Right atrium auricular region (tissue), 2 donors: ENCODE data around the gene ZHX3. TPM values are rescaled to one million over a fixed set of nuclear protein-coding genes. Genes with fewer than 3 reads are reported as not detected.

Experiments used
- DNase-seq: peaks from one replicate; pipeline ENCODE4 v3.0.0-alpha.2; 2019; ENCODE audit warnings: low spot score
- H3K27ac ChIP-seq, 2 donors: fragments of 200-600 bp; sonication (generic); 1 replicate in 1 of 2; 2 replicates in 1 of 2; pipeline ENCODE4 v1.5.1; 2016 to 2019
- H3K27me3 ChIP-seq, 2 donors: fragments of 200-600 bp; sonication (generic); one replicate each; pipeline versions ENCODE4 v1.5.1 to v1.6.0; 2017 to 2019
- H3K36me3 ChIP-seq: fragments of 200-600 bp; sonication (generic); one replicate; pipeline ENCODE4 v1.5.1; 2016
- H3K4me1 ChIP-seq, 2 donors: fragments of 200-600 bp; sonication (generic); one replicate each; pipeline versions ENCODE4 v1.5.1 to v1.6.0; 2017 to 2019
- H3K4me3 ChIP-seq, 2 donors: fragments of 200-600 bp; sonication (generic); 1 replicate in 1 of 2; 2 replicates in 1 of 2; pipeline ENCODE4 v1.5.1; 2017 to 2019; ENCODE audit warnings: mild to moderate bottlenecking in 1 of 2, moderate library complexity in 1 of 2
- H3K9me3 ChIP-seq, 2 donors: fragments of 200-600 bp; sonication (generic); one replicate each; pipeline ENCODE4 v1.5.1; 2019
- total RNA-seq, 2 donors: library from RNA; depleted of rRNA; stranded (reverse); fragments of >200 nt; gene quantifications; one replicate each; pipeline ENCODE4 v1.1.0, GENCODE V29; 2016
- TF ChIP-seq, protein P1 (sequence below), 2 donors: fragments of 200-600 bp; sonication (generic); IDR thresholded peaks; one replicate each; pipeline ENCODE4 v1.5.1; 2019; ENCODE audit warnings: antibody characterized with exemption in 2 of 2

Gene ZHX3
- total RNA-seq, 2 donors from 2014 or later: 23.8 to 25.7 TPM

DNA sequence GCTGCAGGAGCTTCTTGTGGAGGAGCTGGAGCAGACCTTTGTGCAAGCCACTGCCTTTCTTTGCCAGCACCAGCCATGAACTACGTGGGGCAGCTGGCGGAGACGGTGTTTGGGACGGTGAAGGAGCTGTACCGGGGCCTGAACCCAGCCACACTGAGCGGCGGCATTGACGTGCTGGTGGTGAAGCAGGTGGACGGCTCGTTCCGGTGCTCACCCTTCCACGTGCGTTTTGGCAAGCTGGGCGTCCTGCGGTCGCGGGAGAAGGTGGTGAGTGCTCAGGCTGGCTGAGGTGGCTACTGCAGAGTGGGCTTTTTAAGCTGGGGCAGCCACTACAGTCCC is 28.2 kb upstream of the ZHX3 start:
- Histone ChIP-seq H3K27ac (no peak overlapping the region), H3K9me3 (no peaks in the 10 kb centered on the region), H3K27me3 (no peaks in the 10 kb centered on the region), H3K4me3 (no peak overlapping the region), H3K4me1 (peaks cover 0 to 9% of the 10 kb centered on the region in 2 donors), H3K36me3 (peaks cover 22% of the 10 kb centered on the region)
- no peak for DNase-seq
- TF ChIP-seq, protein P1, sequence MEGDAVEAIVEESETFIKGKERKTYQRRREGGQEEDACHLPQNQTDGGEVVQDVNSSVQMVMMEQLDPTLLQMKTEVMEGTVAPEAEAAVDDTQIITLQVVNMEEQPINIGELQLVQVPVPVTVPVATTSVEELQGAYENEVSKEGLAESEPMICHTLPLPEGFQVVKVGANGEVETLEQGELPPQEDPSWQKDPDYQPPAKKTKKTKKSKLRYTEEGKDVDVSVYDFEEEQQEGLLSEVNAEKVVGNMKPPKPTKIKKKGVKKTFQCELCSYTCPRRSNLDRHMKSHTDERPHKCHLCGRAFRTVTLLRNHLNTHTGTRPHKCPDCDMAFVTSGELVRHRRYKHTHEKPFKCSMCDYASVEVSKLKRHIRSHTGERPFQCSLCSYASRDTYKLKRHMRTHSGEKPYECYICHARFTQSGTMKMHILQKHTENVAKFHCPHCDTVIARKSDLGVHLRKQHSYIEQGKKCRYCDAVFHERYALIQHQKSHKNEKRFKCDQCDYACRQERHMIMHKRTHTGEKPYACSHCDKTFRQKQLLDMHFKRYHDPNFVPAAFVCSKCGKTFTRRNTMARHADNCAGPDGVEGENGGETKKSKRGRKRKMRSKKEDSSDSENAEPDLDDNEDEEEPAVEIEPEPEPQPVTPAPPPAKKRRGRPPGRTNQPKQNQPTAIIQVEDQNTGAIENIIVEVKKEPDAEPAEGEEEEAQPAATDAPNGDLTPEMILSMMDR (IDR thresholded peaks at IDR 0.05): no peak

DNA sequence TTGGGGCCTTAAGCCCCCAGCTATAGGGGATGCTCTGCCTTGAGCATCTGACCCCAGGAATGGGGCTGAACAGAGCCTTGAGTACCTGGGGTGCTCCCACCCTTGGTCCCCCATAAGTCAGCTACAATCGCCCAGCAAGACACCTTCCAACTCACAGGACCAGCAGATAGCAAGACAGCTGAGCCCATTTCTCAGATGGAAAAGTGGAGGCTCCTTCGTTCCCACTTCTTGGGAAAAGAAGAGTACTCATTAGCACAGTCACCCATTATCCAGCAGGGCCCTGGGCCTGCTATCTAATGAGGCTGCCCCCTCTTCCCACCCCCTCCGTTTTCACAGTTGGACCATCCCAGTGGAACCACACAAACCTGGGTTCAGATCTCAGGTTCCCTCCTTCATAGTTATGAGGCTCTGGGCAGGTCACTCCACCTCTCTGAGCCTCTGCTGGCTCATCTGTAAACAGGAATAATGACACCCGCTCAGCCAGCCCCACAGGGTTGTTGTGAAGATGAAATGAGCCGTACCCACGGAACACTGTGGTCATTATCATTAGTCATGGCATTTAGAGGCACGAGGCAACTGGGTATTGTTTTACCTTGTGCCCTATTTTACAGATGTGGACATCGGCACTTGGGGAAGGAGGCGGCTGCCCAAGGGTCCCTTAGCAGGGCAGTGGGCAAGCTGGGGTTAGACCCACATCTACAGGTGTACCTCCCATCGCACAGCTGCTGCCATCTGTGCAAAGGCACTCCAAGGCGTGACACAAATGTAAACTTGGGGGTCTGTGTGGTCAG is 27.6 kb upstream of the ZHX3 start:
- no peak for DNase-seq

DNA sequence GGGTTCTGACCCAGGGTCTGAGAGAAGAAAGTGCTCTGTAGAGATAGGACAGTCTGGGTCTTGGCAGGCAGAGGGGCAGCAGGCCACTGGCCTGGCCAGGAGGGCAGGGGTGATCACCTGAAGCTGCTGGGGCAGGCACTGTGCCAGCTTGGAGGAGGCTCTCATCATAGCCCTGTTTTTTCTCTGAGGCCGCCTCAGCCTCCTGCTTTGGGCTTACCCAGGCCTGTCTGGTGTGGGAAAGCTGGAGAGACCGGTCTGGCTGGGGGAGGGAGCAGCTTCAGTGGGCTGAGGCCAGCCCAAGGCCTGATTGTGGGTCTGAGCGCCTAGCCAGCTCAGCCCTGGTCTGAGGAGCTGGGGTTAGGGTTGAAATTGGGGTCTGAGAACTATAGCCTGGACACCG is 26.9 kb upstream of the ZHX3 start:
- Histone ChIP-seq H3K4me3 (no peak overlapping the region), H3K27me3 (no peaks in the 10 kb centered on the region), H3K9me3 (no peaks in the 10 kb centered on the region), H3K36me3 (peaks cover 16% of the 10 kb centered on the region), H3K4me1 (peaks cover 0 to 19% of the 10 kb centered on the region in 2 donors), H3K27ac (no peak overlapping the region)
- TF ChIP-seq, protein P1 (IDR thresholded peaks at IDR 0.05): no peak
- no peak for DNase-seq

More for the DNA sequence above, 27.6 kb upstream of the ZHX3 start:
- Histone ChIP-seq H3K27ac (no peak overlapping the region), H3K27me3 (no peaks in the 10 kb centered on the region), H3K4me1 (peaks cover 0 to 13% of the 10 kb centered on the region in 2 donors), H3K36me3 (peaks cover 20% of the 10 kb centered on the region), H3K9me3 (no peaks in the 10 kb centered on the region), H3K4me3 (no peak overlapping the region)
- TF ChIP-seq, protein P1 (IDR thresholded peaks at IDR 0.05): no peak

DNA sequence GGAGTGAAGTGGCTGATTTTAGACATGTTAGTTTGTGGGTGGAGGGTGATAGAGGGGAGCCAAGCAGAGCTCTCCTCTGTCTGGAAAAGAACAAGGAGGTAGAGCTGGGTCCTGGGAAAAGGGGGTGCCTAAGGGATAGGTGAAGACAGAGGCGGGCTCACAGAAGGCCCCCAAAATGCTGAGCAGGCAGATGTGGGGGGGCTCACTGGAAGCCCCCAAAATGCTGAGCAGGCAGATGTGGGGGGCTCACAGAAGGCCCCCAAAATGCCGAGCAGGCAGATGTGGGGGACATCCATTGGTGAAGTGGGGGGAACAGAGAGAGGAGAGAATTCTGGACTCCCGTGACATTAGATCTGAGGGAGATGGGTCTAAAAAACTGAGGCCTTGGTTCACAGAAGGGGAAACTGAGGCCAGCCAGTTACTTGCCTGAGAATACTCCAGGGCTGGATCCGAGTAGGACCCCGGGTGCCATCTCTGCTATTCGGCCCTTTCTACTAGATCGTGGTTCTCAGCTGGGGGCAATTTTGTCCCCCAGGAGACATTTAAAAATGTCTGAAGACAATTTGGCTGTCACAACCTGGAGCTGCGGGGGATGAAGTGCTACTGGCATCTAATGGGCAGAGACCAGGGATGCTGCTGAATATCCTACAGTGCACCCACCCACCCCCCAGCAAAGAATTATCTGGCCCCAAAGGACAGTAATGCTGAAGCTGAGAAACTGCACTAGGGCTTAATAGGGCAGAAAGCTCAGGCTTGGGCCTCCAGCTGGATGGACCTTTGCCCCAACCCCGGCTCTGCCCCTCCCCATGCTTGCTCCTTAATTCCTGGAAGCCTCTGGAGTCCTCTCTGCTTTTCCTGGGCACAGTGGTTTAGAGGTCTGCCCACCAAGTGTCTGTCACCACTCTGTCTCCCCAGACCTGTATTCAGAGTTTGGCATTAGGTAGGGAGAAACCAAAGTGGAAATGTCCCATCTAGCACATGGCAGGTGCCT is 25.2 kb upstream of the ZHX3 start:
- H3K27me3 ChIP-seq: no peaks in the 10 kb centered on the region
- no peak overlapping the region for H3K4me3 ChIP-seq
- peaks cover 0 to 21% of the 10 kb centered on the region in 2 donors for H3K4me1 ChIP-seq
- TF ChIP-seq, protein P1 (IDR thresholded peaks at IDR 0.05): no peak
- DNase-seq: no peak
- no peaks in the 10 kb centered on the region for H3K9me3 ChIP-seq
- peaks cover 4% of the 10 kb centered on the region for H3K36me3 ChIP-seq
- H3K27ac ChIP-seq: no peak overlapping the region

DNA sequence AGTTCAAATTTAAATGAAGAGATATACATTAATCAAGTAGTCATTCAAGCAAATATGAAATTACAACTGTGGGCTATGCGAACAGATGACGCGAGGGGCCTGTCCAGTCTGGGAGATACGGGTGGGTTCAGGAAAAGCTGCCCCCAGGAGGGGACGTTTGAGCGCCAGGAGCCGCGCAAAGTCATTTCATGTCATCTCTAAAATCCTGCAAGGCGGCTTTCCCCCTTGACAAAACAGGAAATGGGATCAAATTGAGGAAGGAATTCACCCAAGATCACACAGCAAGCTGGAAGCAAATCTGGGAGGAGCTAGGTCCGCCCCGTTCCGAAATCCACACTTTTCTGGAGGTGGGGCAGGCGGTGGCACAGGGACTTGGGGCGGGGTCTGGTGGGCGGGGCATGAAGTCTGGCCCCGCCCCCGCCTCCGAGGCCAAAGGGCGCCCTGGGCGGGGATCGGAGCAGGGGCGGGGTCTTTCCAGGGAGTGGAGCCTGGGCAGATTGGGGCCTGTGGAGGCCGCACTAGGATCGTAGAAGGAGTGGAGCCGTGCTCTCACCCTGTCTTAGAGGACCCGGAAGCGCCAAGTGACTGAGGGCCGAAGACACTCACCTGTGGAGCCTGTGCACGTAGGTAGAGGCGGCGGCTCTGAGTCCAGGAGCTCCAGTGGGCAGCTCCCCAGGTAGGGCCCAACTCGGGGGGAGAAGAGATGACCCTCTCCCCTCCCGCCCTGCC is 23.0 kb upstream of the ZHX3 start, which contains the start of gene LPIN3:
Gene LPIN3, plus strand, starts transcription at position 495 of the 729 bp plus-strand sequence. CDS start 4,983 bp downstream, outside the sequence.
- H3K36me3 ChIP-seq: no peaks in the 10 kb centered on the region
- peak within 1 kb of the TSS; percentile 41 to 54 for H3K4me3 ChIP-seq
- H3K9me3 ChIP-seq: no peaks in the 10 kb centered on the region
- H3K4me1 ChIP-seq: peaks cover 0 to 21% of the 10 kb centered on the region in 2 donors
- peak within 1 kb of the TSS; percentile 78 to 81 for H3K27ac ChIP-seq
- peak; percentile 93 for DNase-seq
- TF ChIP-seq, protein P1 (IDR thresholded peaks at IDR 0.05): peak in 1 of 2 donors; percentile 42
- H3K27me3 ChIP-seq: no peaks in the 10 kb centered on the region
